DMS 273 treated with DMSO at 0.1 percent for 48 hours (cell line): Measurements from ENCODE around the gene FMN2.
"Not testable (repeated sequence)": the region's sequence is repeated elsewhere in the genome, so short reads cannot be mapped to it uniquely, and the experiment has no call there.

Experiments
- DNase-seq: peaks from one replicate; lab custom pipeline; 2025; lab: John Stamatoyannopoulos, UW

The FMN2 gene

DNA sequence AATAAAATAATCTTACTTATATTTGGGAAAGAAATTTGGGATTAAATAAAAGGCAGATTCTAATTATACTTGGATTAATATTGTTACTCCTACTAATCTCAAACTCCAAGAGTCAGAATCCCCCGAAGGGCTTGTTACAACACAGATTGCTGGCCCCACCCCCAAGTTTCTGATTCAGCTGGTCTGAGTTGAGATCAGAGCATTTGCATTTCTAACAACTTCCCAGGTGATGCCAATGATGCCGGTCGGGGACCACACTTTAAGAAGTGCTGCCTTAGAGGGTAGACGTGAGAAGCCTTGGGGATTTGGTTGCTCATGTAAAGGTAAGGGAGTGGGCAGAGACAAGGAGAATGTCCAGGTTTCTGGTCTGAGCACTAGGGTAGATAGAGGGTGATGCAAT lies 47.2 kb downstream of the FMN2 start:
- DNase-seq: no peak

DNA sequence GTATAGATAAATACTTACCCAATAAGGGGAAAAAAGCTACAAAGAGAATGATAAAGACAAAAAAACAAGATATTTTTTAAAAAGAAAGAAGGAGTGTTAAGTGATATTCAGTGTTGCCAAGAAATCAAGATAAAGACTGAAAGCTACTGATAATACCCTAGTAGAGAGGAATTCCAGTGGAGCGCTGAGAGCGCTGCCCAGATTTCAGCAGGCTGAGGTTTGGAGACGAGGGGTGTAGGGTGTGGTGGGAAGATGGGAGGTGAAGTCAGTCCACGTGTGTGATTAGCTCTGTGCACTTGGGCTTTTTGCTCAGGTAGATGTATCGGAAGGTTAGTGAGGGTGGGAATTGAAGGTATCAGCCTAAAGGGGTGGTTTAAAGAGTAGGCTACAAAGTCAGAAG lies 47.8 kb downstream of the FMN2 start:
- DNase-seq: no peak

DNA sequence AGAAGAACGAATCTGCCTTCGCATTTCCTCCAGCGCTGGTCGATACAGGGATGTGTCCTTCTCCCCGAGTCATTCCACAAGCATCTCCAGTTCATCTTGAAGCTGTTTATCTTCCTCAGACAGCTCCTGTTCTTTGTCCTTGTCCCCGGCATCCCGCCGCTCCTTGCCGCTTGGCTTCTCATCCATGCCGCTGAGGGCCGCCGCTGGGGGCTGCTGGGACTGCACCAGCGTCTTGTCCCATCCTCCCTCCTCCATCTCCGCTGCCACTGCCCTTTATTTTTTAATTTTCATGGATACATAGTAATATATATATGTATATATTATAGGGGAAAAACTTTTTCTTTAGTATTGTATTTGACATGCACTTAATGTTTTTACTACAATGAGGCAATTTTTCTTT lies 53.4 kb downstream of the FMN2 start:
- no peak for DNase-seq

DNA sequence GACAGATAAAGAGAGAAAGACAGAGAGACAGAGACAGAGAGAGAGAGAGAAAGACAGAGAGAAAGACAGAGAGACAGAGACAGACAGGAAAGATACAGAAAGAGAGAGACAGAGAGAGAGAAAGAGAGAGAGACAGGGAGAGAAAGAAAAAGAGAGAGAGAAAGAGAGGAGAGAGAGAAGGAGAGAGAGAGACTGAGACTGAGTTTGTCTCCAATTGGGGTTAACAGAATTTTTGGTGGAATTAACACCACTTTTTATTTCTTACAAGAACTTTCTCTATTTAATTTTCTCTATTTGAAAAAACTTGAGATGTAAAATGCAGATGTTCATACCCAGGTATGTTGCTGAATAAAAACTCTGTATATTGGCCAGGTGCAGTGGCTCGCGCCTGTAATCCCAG lies 56.6 kb downstream of the FMN2 start:
- DNase-seq: no peak

DNA sequence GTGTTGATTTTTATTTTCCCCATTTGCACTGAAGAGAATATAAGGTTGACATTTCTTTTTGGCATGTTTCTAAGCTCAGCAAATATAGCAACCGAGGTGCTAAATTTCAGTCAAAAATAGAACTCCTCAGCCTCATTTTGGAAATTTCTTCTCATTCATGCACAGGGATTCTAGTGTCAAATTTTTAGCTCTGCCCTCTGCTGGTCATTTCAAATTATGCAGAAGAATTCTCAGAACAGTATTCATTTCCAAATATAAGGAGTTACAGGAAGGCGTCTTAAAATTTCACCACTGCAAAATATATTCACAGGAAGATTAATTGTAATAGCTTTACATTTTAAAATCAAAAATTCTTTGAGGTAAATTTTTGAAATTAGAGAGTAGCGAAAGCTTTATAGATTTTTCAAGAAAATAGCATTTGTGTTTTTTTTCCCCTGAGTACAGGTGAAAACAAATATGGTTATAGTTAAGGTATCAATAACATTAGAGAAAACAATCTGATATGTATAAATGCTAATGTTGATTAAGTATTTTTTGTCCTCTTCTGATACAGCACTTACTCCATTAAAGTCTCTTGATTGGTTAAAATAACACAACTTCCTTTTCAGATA lies 57.9 kb downstream of the FMN2 start:
- no peak for DNase-seq

DNA sequence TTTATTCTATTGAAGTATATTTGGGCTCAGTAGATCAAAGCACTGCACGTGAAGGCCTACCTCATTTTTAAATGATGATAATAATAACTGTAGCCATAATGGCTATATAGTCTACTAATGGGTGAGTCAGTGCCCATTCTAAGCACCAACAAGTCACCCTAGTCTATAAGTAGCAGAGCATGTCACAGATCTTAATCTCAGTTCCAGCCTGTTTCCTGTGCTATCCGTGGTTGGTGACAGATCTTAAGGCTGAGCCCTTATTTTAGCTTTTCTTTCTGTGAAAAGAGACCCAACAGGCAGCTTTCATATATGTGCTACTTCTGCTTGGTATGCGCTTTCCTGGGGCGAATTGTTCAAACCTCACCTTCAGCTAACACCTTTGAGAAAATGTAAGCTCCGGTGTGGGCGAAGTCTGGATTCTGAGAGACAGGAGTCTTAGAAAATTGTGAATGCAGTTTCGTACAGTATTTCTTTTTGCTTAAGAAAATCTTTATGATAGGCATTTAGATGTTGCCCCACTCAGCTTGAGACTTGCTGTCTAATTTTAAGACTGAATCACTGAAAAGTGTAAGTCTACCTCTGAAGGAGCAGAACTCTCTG lies 59.6 kb downstream of the FMN2 start:
- DNase-seq: no peak

DNA sequence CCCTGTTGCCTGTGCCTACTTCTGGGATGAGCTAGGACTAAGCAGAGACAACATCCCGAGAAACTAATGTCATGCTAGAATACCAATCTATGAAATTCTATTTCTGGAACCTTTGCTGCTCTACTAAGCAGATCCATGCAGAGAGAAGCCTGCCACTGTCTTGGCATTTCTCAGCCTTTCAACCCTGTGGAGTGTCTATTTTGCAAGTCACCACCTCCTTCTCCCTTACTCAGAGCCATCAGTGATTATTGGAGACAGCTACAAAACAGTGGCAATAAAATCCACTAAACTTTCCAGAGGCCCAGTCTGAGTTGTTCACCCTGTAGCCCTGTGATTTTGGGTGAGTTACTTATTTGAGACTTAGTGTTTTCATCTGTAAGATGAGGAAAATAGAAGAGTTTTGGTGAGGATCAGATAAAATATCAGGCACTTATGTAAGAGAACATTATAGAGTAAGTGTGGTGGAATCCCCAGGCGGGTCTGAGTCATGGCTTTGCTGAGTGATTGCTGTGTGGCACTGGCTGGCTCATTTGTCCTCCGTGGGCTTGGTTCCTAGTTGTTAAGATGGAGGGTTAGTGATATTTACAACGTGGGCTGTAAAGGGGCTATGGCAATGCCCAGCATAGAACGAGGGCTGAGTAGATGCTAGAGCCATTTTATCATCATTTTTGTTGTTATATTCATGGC lies 61.1 kb downstream of the FMN2 start:
- DNase-seq: no peak

DNA sequence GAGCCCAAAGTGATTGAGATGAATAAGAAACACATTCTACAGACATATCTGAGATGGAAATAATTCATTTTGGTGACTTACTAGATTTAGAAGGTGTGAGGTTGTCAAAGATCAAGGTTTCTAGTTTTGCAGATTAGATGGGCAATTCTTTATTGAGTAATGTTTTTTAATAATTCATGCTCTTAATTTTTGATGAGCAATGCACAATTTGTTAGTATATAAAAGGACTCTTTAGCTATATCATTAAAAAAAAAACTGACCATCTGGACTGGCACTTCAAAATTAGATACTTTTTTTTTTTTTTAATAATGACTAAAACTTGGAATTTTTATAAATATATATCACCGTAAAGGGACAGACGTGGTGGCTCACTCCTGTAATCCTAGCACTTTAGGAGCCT lies 63.9 kb downstream of the FMN2 start:
- no peak for DNase-seq

DNA sequence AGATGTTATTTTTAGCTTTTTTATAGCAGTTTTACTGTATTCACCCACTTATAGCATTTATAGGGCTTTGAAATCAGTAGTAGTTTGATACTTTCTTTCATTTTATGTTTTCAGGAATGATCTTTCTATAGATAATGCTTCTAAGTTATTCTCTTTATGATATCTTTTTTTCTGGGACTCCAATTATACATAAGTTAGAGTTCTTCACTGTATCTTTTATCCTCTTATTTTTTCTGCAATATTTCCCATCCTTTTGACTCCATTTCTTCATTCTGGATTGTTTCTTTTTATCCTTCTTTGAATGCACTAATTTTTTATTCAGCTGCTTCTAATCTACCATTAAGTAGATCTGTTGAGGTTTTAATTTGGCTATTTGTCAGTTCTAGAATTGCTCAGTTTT lies 73.1 kb downstream of the FMN2 start:
- DNase-seq: no peak

DNA sequence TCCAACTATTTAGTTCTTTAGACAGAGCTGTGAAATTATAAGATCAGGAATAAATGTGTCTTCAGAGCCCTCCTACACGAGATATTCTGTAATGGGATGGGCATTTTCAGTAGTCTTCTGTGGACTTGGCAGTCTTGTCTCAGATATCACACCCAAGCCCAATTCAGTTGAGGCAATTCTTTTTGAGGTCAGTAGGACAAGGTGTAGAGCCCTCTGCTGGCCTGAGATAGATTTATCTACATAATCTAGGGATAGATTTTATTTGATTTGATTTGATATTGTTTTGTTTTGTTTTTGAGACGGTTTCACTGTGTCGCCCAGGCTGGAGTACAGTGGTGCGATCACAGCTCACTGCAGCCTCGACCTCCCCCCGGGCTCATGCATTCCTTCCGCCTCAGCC lies 77.5 kb downstream of the FMN2 start:
- DNase-seq: no peak

DNA sequence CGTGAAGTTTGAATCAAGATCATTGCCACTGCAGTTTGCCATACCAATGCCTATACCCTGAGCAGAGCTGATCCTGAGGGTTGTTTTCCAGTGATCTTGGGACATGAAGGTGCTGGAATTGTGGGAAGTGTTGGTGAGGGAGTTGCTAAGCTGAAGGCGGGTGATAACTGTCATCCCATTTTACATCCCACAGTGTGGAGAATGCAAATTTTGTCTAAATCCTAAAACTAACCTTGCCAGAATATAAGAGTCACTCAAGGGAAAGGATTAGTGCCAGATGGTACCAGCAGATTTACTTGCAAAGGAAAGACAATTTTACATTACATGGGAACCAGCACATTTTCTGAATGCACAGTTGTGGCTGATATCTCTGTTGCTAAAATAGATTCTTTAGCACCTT lies 78.6 kb downstream of the FMN2 start:
- no peak for DNase-seq

DNA sequence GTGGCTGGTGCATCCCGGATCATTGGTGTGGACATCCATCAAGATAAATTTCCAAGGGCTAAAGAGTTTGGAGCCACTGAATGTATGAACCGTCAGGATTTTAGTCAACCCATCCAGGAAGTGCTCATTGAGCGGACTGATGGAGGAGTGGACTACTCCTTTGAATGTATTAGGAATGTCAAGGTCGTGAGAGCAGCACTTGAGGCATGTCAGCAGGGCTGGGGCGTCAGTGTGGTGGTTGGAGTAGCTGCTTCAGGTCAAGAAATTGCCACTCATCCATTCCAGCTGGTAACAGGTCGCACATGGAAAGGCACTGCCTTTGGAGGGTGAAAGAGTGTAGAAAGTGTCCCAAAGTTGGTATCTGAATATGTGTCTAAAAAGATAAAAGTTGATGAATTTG lies 79.1 kb downstream of the FMN2 start:
- no peak for DNase-seq

DNA sequence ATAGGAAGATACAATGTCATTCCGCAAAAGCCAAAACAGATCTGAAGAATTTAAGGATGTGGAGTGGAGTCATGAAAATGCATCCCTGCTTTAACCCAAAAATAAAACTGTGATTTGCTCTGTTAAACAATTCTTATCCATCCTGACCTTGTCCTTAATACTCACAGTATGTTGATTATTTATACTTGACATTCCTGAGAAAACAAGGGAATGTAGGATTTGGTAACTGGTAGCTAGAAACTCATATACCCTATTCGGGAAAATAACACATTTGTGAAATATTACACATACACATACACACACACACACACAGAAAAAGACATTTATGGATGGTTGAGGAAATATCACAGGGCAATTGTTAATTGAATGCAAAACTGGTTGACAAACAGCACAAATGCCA lies 80.2 kb downstream of the FMN2 start:
- no peak for DNase-seq

DNA sequence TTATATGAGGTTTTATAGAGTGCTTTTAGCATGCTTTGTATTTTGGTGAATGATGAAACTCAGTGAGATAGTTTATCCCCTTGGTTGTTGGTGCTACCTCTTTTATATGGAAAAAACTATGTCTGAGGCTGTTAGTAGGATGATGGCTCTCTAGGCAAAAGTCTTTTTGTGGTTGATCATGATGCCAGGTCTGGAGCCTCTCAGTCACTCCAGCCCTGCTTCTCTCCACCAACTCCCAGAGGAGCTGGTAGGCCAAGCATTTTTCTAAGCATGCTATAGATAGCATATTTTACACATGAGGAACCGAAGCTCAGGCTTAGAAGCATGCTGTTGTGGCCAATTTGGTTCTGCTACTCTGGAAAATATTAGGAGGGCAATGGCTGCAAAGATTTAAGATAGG lies 82.2 kb downstream of the FMN2 start:
- no peak for DNase-seq

DNA sequence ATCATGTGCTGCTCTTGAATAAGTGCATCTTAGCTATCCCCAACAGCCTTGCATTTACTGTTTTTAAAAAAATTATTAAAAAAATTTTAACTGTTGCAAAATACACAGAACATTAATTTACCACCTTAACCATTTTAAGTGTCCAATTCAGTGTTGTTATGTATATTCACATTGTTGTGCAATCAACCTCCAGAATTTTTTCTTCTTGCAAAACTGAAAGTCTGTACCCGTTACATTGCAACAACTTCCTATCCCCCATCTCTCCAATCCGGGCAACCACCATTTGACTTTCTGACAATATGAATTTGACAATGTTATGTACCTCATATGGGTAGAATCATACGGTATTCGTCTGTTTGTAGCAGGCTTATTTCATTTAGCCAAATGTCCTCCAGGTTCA lies 83.1 kb downstream of the FMN2 start:
- DNase-seq: no peak

DNA sequence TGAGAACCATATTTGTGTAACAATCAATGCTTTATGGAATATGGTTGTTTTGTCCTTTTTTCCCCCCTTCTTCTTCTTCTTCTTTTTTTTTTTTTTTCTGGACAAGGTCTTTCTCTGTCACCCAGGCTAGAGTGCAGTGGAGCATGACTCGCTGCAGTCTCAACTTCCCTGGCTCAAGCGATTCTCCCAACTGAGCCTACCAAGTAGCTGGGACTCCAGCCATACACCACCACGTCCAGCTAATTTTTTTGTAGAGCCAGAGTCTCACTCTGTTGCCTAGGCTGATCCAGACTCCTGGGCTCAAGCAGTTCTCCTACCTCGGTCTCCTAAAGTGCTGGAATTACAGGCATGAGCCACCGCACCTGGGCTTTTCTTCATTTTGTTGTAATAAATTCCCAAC lies 86.7 kb downstream of the FMN2 start:
- no peak for DNase-seq

DNA sequence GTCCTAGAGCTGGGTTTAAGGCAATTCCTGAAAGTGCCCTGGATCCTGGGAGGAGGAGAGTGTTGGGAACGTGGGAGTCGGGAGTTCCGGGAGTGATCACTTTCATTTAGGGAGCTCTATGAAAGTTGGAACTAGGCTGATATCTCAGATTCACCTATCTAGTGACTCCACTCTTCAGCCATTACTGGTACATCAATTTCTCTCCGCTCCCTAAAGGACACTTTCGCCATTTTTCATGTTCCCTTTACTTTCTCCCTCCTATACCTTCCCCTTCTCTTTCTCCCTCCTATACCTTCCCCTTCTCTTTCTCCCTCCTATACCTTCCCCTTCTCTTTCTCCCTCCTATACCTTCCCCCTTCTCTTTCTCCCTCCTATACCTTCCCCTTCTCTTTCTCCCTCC lies 93.0 kb downstream of the FMN2 start:
- DNase-seq: not testable (repeated sequence)

DNA sequence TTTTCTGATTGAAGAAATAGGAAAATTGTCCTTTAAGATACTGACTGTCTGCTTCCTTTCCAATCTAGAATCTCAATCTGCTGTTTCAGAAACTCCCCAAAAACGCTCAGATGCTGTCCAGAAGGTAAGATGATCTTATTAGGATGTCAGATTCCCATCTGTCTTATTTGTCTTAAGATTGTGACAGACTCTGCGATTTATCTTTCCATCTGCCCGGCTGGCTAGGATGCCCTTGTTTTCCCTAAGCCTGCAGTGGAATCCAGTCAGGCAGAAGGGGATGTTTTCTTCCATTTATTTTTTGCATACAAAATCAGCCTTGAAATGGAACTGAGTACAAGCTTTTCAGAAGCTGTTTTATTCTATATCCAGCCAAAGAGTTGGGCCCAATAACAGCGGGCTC lies 96.5 kb downstream of the FMN2 start:
- no peak for DNase-seq

DNA sequence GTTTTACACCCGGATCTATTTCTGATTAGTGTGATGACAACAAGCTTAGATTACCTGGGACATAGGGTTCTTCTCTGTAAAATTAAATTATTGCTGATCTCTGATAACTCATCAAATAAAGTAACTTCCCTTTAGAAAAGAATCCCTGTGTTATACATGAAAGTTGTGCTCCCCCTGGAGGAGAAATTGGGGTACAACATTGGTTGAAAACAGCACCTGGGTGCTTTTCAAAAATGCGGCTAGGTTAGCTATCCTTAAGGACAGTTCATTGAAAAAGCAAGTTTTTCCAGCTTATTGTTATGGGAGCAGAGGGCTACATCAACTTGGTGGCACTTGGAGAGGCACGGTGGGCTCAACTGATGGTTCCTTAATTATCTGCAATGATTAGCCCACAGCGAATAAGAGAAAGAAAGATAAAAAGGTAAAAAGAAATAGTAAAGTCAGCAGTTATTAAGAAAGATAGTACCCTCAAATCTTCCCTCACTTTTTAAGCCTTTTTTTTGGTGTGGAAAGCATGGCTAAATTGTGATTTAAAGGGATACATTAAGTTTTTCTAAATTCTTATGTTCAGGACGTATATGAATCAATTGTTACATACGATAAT lies 97.8 kb downstream of the FMN2 start:
- no peak for DNase-seq

DNA sequence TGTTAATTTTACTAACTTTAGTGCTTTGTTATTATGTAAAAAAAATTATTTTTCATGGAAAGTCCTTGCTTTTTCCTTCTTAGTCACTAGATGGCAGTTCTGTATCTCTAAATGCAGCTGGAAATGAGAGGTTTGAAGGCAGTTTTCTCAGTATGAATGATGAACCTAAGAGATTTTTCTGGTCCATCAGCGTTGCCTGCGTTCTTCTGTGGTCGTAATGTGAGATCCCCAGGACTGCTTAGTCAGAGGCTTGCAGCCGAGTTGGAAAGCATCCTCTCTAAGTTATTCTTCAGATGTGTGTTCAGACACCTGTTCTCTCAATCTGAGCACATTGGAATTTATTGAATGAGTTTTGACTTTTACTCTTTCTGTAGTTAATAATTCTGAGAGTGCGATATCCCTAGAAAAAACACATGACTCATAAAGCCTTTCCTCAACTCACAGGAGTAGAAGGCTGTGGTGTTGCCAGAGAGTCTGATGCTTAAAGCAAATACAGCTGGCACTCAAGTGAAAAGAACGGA lies 99.3 kb downstream of the FMN2 start:
- no peak for DNase-seq

DNA sequence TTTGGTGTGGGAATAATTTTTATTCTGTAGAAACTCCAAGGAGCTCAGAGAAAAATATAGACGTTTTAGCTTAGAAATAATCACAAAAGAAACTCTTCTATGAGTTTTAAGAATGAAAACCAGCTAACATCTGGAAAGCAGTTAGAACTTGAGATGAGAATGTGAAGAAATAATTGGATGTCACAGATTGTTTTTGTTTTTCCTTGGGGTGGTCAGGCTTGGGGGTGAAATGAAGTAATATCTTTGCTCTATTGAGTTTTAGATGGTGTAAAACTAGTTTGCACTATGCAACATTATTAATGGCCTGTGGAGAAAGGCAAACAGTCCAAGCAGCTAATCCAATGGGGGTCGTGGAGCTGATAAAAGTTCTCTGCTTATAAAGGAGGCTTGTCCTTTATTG lies 101.2 kb downstream of the FMN2 start:
- DNase-seq: no peak

DNA sequence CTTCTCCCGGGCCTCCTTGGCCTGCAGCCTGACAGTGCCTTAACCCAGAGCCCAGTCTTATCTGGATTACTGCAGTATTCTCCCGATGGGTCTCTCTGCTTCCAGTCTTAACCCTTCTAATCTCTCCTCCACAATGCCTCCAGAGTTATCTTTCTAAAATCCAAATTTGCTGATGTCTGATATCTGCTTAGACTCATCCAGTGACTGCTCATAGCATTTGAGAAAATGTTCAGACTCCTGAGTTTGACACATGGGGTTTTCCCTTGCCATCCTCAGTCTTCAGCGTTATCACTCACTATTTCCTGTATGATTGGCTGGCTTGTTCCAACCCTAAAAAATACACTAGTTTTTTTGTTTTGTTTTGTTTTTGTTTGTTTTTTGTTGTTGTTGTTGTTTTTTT lies 102.0 kb downstream of the FMN2 start:
- DNase-seq: no peak

DNA sequence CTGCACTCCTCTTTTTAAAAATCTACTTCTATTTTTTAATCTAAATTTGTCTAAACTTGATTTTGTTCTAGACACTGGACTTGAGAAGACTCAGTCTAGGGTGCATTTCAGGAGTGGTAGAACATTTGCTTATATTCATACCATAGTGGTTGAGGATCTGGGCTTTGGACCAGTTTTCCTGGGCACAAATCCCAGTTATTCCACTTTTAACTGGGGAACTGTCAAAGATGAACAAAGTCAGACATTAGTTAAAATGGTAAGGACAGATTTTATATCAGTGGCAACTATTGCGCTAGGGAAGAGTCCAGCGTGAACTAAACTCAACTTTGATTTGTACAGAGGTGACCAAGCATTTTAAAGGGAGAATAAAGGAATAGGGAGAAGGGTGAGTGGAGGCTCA lies 102.4 kb downstream of the FMN2 start:
- no peak for DNase-seq
